Measurements from ENCODE around the gene DPF3.

DPF3 gene

GRCh38 chr14:72737560-72737943, 156.3 kb downstream of the DPF3 start:
- DNase-seq = no peak

DNA sequence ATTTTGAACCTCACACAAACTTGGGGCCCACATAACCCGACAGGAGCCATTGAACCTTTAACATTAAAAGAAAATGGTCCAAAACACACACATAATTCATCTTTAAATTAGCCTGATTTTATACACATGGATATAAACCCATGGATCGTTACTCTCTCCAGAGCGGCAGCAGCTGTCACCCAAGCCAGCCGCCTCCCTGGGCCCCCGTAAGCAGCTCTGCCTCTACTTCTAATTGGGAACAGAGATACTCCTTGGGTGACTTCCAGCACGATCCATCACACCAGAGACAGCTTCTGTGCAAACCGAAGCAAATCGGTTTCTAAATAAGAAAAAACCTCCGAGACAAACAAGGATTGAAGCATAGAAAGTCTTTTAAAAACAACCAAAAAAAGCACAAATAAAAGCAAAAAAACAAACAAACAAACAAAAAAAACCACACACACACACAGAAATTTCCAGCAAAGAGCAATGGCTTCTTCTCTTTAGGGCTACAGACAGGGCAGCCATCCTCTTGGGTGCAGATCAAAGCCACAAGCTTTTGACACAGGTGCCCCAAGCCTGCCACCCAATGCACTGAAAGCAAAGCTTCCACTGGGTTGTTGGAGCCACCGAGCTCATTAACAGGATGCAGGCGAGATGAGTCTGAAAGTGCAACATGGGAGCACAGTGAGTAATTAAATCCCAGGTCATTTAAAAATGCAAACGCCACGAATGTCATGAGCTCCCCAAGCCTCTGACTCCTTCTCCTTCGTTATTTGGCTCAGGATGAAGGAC, 156.9 kb downstream of the DPF3 start:
- no peak for DNase-seq

DNA sequence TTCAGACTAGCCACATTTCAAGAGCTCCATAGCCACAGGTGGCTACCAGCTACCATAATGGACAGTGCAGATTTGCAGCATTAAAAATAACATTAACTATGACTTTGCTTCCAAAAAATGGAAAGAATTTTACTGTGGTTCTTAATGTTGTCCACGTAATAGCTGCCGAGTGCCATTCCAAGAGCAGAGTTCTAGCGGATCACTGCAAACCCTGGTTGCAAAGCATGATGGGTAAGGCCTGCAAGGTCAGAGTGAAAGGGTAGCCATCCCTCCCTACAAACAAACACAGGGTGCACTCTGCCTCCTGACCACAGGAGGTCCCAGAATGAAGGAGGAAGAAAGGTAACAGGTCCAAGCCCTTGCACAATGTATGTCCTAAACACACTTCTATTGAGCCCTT, 157.6 kb downstream of the DPF3 start:
- no peak for DNase-seq

GRCh38 chr14:72732022-72732780, 161.7 kb downstream of the DPF3 start:
- no peak for DNase-seq

GRCh38 chr14:72731252-72732020, 162.5 kb downstream of the DPF3 start:
- no peak for DNase-seq

DNA sequence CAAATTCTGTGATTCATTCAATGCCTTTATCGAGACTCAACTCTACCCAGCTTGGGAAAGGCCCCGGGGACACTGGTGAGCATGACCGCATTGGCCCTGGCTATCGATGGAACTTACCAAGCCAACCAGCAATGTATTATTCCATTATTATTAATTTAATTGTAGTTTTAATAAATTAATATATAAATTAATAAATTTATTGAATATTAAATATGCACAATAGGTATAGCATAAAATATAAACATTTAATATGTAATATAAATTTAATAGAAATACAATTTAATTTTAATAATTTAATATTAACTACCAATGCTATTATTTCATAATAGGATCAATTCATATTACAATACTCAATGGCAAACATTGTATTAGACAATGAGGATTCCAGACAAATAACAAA, 163.4 kb downstream of the DPF3 start:
- DNase-seq = no peak

- no peak for DNase-seq
Measured at GRCh38 chr14:72726444-72726843, 167.5 kb downstream of the DPF3 start.

- DNase-seq = no peak
Measured at GRCh38 chr14:72723858-72724530, 169.9 kb downstream of the DPF3 start.

GRCh38 chr14:72722201-72722785, 171.6 kb downstream of the DPF3 start:
- DNase-seq = no peak

DNA sequence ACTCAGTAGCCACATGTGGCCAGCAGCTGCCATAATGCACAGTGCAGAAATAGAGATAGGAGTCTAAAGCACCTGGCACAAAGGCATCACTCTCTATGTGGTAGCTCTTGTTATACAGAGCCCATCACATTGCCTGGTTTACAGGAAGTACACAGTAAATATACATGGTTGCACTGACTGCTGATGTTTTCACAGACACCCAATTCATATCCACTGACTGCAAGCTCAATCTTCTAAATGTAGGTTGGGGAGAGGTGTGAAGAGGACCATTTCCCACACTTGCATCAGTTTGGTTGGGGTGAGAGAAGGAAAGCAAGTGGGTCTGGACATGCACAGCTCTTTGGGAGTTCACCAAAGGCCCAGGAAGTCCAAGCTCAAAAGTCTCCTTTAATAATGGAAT, 172.8 kb downstream of the DPF3 start:
- no peak for DNase-seq

DNA sequence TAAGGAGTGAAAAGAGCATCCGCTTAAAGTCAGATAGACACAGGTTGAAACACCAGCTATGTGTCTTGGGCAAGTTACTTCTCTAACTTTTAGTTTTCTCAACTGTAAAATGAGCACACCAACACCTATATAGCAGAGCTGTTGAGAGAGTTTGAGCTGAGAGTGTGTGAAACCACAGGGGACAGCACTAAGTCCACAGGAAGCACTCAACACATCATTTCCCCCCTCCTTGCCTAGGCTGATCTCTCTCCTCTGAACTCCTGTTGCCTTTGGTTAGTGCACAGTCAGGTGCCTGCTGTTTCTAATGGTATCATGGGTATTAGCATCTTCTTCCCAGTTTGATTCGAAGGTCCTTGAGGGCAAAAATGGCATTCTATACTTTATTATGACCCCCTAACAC, 176.7 kb downstream of the DPF3 start:
- DNase-seq = no peak

DNA sequence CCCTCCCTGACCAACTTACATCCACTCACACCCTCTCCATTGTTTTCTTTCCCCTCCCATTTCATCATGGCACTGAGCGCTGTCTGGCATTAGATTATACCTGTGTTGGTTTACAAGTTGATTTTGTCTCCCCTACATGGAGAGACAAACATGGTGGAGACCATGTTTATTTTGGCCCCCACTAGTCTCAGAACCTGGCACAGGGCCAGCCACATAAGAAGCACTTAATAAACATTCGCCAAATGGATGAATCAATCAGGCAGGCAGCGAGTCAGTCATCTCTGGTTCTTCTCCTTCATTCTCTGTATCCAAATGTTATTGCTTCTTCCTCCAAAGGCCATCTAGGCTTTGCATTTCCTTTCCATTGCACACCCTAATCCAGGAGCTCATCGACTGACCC, 177.4 kb downstream of the DPF3 start:
- DNase-seq = no peak

- no peak for DNase-seq
Measured at GRCh38 chr14:72715850-72716228, 178.1 kb downstream of the DPF3 start.

DNA sequence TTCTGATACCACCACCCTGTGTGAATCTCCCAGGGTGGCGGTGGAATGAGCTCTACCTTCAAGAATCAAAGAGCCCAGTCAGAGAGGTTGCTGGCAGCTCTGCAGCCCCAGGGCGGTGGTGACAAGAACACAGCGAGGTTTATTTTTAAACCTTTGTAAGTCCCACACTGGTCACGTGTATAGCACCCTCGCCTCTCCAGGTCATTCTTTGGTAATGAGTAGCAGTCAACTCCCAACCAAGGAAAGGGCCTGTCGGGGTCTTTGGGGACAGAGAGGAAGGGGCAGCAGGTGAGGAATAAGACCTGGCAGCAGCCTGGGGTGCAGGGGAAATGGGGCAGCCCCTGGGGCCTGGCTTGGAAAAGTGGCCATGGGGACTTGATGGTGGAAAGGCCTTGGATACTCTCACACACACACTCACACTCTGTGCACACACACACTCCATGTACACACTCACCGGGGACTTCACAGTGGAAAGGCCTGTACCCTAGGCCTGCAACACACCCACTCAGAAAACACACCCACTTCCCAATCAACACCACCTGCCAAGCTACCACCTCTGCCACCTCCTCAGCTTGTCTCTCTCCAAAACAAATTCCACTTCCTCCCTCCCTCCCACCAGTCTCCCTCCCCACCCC, 178.6 kb downstream of the DPF3 start:
- no peak for DNase-seq

DNA sequence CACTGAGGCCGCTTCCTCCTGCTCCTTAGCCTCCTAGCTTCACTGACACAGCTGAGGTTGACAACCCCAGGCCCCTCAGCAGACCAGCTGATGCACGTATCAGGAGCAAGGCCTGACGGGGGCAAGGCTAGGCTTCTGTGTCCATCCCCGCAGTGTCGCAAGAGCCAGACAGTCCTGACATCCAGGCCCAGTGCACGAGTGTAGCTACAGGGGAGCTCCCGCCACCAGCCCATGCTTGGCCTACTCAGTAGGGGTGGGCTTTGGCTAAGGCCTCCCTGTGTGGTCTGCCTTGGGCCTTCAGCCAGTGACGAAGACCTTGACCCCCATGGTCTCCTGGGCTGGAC, 179.1 kb downstream of the DPF3 start:
- DNase-seq = no peak

DNA sequence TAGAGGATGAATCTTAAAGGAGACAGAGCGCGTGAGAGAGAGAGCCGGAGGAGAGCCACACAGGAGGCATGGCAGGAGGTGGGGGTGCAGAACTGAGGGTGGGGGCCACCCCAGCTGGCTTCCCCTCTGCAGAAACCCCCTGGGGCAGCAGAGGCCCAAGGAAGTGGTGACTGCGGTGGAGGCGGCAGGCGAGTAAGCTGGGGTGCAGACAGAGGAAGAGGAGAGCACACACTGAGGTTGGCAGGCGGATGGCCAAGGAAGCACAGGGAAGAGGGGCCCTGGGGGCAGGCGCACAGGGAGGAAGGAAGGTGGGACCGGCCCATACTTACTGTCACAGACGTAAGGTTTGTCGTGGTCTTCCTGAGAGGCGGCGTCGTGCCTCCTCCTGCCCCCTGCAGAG, 179.8 kb downstream of the DPF3 start:
- peak; percentile 72 for DNase-seq

DNA sequence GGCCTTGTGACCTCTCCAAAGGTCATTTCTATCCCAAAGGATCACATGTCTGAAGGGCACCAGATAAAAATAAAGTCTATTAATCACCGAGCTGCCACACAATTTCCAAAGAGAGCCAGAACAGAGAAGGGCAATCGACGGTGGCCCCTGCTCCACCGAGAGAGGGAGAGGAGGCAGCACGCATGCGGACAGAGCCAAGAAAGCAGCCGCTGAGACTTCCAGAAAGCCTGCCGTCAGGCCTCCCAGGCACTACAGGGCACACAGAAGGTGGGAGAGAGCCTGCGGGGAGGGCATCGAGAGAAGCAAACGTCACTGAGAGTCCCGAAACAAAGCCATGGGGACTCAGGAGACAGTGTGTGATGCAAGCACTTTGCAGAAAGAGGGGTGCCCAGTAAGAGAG, 182.0 kb downstream of the DPF3 start:
- no peak for DNase-seq

DNA sequence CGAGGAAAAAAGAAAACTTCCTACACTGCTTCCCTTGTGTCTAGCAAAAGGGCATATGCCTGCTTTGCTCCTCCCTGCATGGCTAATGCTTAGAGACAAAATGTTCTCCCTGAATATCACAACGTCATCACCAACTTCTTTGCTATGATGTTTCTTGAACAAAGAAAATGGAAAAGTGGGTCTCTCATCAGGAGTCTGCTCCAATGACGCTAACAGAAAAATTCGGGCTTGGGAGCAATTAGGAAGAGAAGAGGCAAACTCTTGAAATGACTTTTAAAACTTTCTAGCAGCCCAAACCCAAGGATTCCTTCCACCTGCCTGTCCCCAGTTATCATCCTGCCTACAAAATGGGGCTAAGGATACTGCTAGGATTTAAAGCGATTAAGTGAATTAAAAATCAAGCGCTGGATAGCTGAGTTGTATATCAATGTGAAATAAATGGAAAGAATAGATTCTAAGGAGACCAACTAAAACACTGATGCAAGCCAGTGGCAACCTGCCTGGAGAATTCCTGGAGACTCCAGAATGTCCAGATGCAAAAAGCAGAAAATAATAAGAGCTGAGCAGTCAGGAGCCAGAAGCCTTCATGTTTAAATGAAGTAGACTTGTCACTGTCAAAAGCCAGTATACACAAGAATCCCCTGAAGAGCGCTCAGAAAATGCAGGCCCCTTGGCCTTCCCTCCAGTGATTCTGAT, 183.8 kb downstream of the DPF3 start:
- no peak for DNase-seq

DNA sequence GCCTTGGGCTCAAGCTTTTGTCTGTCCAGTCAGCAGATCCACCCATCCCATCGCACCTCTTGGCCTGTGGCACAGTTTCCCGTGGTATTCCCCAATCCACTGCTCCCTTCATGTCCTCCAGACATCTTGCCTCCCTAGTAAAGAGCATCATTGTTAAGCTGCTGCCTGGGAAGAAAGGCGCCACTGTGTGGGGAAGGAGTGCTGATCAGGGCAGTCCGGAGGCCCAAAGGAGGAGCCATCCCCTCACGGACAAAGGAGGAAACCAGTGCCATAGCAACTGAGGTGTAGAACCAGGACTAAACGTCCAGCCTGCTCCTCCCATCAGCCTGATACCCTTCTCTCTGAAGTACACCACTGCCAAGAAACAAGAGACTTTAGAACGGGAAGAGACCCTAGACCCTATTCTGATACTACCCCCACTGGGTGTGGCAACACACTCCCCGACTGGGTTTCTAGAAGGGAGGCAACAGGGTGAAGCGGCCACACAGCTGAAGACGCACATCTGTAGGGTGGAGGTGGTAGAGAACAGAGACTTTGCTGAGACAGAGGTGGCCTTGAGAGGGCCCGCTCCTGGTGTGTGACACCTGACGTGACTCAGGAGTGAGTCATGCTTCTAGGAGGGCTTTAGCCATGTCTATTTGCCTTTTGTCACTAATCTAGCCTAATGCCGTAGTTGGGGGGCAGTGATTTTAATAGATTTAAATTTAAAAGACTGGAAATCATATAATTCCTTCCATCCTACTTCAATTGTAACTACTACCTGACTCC, 185.0 kb downstream of the DPF3 start:
- DNase-seq = no peak

GRCh38 chr14:72708222-72708621, 185.7 kb downstream of the DPF3 start:
- DNase-seq = no peak

DNA sequence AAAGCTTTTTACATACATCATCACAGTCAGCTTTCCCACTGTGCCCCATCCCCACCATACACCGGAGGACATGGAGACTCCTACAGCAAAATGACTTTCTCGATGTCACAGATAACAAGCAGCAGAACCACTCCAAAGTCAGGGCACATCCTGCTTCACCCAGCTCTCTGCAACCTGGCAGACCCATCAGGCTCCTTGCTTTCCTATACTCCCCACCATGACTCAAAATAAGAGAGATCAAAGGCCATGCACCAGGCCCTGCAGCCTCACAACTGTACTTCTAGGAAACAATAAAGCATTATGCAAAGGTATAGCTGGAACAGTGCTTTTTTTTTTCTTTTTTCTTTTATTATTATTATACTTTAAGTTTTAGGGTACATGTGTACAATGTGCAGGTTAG, 187.4 kb downstream of the DPF3 start:
- DNase-seq = no peak
